Endodermal cell (in vitro differentiated cells): ENCODE data around the gene EXD3. TPM values are rescaled to one million over a fixed set of nuclear protein-coding genes. Genes with fewer than 3 reads are reported as not detected.

Source experiments
- DNase-seq: peaks from one replicate; pipeline ENCODE4 v3.0.0-alpha.2; 2017
- H3K27ac ChIP-seq: 2 replicates; pipeline ENCODE4 v1.5.1; 2013; ENCODE audit warnings: mild to moderate bottlenecking, low read depth, low read length, moderate library complexity
- H3K27me3 ChIP-seq: 2 replicates; pipeline ENCODE4 v1.6.1; 2013; ENCODE audit warnings: mild to moderate bottlenecking, low read length, moderate library complexity; ENCODE audit not compliant: insufficient read depth, control insufficient read depth, poor library complexity, severe bottlenecking
- H3K36me3 ChIP-seq: 2 replicates; pipeline ENCODE4 v1.7.0; 2013; ENCODE audit warnings: mild to moderate bottlenecking, low read length, moderate library complexity; ENCODE audit not compliant: control insufficient read depth, insufficient read depth
- H3K4me1 ChIP-seq: one replicate; pipeline ENCODE4 v1.7.0; 2013; ENCODE audit warnings: low read length; ENCODE audit not compliant: control insufficient read depth, insufficient read depth
- H3K4me3 ChIP-seq: 2 replicates; pipeline ENCODE4 v1.5.1; 2013; ENCODE audit warnings: mild to moderate bottlenecking, low read length, moderate library complexity
- H3K9ac ChIP-seq: 2 replicates; pipeline ENCODE4 v1.6.1; 2013; ENCODE audit warnings: mild to moderate bottlenecking, low read length, moderate library complexity; ENCODE audit not compliant: poor library complexity, severe bottlenecking; ENCODE audit errors: extremely low read depth
- H3K9me3 ChIP-seq: 2 replicates; pipeline ENCODE4 v1.6.1; 2013; ENCODE audit warnings: mild to moderate bottlenecking, low read length, moderate library complexity; ENCODE audit not compliant: control insufficient read depth
- H3K27ac Mint-ChIP-seq: 2 replicates; pipeline ENCODE4 v1.8.0; 2020; ENCODE audit warnings: mixed read lengths
- H3K27me3 Mint-ChIP-seq: 2 replicates; pipeline ENCODE4 v1.8.0; 2021; ENCODE audit warnings: mild to moderate bottlenecking, mixed read lengths; ENCODE audit not compliant: insufficient read depth
- H3K36me3 Mint-ChIP-seq: 2 replicates; pipeline ENCODE4 v1.8.0; 2020; ENCODE audit warnings: low read depth, mixed read lengths
- H3K4me1 Mint-ChIP-seq: 2 replicates; pipeline ENCODE4 v1.8.0; 2020; ENCODE audit warnings: mixed read lengths
- H3K4me3 Mint-ChIP-seq: 2 replicates; pipeline ENCODE4 v1.8.0; 2020; ENCODE audit warnings: mild to moderate bottlenecking, moderate library complexity, mixed read lengths
- H3K9me3 Mint-ChIP-seq: 2 replicates; pipeline ENCODE4 v1.8.0; 2020; ENCODE audit warnings: mild to moderate bottlenecking, mixed read lengths
- WGBS, 2 experiments: methylation state at CpG; one replicate each; pipeline versions ENCODE4 v1.1.5 to v1.1.7; 2013; ENCODE audit warnings: missing lambda C conversion rate in 2 of 2, mixed read lengths in 1 of 2; ENCODE audit not compliant: insufficient coverage in 1 of 2, insufficient read length in 1 of 2; 5-methylcytosine and 5-hydroxymethylcytosine counted together
- total RNA-seq, 2 donors: library from RNA; stranded (reverse); fragmentation: NEBNext Ultra II Directional in 1 of 2; extraction: Animal tissue kit (Norgen Biotek cat#: 25700) in 1 of 2; gene quantifications; 2 replicates in 1 of 2; 3 replicates in 1 of 2; pipeline ENCODE4 v1.2.1, GENCODE V29; 2021
- TF ChIP-seq, protein P1 (sequence below): fragments of 200-600 bp; sonication (generic); conservative IDR thresholded peaks from 2 replicates; pipeline ENCODE4 v1.5.0; 2021; ENCODE audit warnings: antibody characterized with exemption, mild to moderate bottlenecking

EXD3 gene
- total RNA-seq, 2 donors from 2014 or later = 15.5 to 31.0 TPM

DNA sequence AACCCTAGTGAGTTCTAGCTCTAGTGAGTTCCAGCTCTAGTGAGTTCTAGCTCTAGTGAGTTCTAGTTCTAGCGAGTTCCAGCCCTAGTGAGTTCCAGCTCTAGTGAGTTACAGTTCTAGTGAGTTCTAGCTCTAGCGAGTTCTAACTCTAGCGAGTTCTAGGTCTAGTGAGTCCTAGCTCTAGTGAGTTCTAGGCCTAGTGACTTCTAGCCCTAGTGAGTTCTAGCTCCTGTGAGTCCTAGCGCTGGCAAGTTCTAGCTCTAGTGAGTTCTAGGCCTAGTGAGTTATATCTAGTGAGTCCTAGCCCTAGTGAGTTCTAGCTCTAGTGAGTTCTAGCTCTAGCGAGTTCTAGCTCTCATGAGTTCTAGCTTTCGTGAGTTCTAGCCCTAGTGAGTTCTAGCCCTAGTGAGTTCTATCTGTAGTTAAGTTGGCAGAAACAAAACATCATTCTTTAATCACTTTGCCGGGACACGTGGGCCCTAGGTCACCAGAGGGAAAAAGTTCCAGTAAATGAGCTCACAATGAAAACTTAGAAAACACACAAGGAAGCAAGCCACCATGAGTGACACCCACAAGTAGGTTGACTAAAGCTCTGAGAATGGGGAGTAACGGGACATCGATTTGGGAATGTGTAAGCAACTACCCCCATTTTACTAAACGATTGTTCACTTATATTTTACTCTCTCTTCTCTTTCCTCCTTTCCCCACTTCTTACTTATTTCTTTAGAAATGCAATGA lies 47.5 kb downstream of the EXD3 start:
- Histone ChIP-seq H3K27me3 (no peaks in the 10 kb centered on the region), H3K9ac (no peak overlapping the region), H3K36me3 (no peaks in the 10 kb centered on the region), H3K4me1 (no peaks in the 10 kb centered on the region), H3K4me3 (no peak overlapping the region), H3K9me3 (no peaks in the 10 kb centered on the region), H3K27ac (no peak overlapping the region)
- H3K27ac Mint-ChIP-seq = no peak overlapping the region
- H3K4me1 Mint-ChIP-seq = no peaks in the 10 kb centered on the region
- DNase-seq = no peak
- TF ChIP-seq, protein P1, sequence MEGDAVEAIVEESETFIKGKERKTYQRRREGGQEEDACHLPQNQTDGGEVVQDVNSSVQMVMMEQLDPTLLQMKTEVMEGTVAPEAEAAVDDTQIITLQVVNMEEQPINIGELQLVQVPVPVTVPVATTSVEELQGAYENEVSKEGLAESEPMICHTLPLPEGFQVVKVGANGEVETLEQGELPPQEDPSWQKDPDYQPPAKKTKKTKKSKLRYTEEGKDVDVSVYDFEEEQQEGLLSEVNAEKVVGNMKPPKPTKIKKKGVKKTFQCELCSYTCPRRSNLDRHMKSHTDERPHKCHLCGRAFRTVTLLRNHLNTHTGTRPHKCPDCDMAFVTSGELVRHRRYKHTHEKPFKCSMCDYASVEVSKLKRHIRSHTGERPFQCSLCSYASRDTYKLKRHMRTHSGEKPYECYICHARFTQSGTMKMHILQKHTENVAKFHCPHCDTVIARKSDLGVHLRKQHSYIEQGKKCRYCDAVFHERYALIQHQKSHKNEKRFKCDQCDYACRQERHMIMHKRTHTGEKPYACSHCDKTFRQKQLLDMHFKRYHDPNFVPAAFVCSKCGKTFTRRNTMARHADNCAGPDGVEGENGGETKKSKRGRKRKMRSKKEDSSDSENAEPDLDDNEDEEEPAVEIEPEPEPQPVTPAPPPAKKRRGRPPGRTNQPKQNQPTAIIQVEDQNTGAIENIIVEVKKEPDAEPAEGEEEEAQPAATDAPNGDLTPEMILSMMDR = no peak
- H3K36me3 Mint-ChIP-seq = no peaks in the 10 kb centered on the region
- H3K27me3 Mint-ChIP-seq = peaks cover 31% of the 10 kb centered on the region
- no peak overlapping the region for H3K4me3 Mint-ChIP-seq
- 92 to 95% methylated on average over 11 of the region's 11 CpGs for WGBS, 2 experiments
- H3K9me3 Mint-ChIP-seq = no peaks in the 10 kb centered on the region

DNA sequence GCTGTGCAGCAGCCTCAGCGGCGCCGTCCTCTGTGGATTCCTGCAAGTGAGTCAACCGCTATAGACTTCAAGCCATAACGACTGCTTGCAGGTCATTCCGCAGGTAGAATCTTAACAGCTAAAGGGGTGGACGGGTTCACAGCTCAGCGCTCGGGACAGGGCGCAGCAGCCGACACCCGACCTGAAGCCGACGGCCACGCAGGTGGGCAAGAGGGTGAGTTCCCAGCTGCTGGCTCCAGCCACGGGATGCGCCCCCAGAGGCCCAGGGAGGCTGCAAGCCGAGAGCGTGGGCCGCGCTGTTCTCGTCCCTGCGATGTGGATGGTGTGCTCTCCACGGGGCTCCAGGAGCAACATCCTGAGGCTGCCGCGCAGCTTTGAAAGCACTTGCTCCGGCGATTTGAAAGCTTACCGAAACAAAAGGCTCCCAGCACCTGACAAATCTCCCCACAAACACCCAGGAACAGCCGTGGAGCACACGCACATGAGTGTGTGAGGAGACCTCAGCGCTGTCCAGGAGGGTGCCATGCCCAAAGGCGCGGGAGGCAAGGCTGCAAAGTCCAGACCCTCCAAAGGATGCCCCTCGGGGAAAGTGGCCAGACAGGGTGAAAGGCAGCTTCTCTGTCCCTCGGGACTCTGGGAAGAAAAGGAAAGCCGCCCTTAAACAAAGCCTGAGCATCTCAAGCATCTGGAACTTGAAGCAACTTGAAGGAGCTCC lies 48.7 kb downstream of the EXD3 start:
- DNase-seq = no peak

DNA sequence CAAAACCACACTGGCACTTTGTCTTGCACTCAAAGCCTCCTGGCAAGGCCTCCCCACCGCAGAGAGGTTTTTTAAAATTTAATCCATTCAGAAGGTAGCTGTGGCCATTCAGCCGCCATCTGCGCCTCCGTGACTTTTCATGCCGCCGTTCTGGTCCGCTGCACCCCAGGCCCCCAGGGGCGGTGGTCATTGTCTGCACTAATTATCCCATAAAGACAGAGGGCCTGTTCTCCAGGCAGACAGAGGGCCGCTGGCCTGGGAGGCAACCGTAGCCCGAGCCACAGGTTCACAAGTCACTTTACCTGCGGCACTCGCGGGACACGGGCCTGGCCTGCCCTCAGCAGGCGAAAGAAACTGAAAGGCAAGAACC lies 49.4 kb downstream of the EXD3 start:
- Histone ChIP-seq H3K27ac (peak overlapping the region; percentile 73), H3K4me3 (no peak overlapping the region), H3K9ac (no peak overlapping the region), H3K4me1 (no peaks in the 10 kb centered on the region), H3K27me3 (no peaks in the 10 kb centered on the region), H3K9me3 (no peaks in the 10 kb centered on the region), H3K36me3 (no peaks in the 10 kb centered on the region)
- no peaks in the 10 kb centered on the region for H3K9me3 Mint-ChIP-seq
- no peak overlapping the region for H3K4me3 Mint-ChIP-seq
- H3K4me1 Mint-ChIP-seq = no peaks in the 10 kb centered on the region
- DNase-seq = no peak
- WGBS, 2 experiments = 92 to 94% methylated on average over 15 to 16 of the region's 16 CpGs
- no peaks in the 10 kb centered on the region for H3K36me3 Mint-ChIP-seq
- peaks cover 30% of the 10 kb centered on the region for H3K27me3 Mint-ChIP-seq
- H3K27ac Mint-ChIP-seq = no peak overlapping the region
- TF ChIP-seq, protein P1 = no peak

More for the DNA sequence above, 48.7 kb downstream of the EXD3 start:
- H3K4me1 ChIP-seq = no peaks in the 10 kb centered on the region
- Mint-ChIP-seq H3K9me3 (no peaks in the 10 kb centered on the region), H3K36me3 (no peaks in the 10 kb centered on the region), H3K27ac (no peak overlapping the region), H3K4me1 (no peaks in the 10 kb centered on the region), H3K4me3 (no peak overlapping the region), H3K27me3 (peaks cover 31% of the 10 kb centered on the region)
- no peaks in the 10 kb centered on the region for H3K36me3 ChIP-seq
- peak overlapping the region; percentile 73 for H3K27ac ChIP-seq
- no peak overlapping the region for H3K4me3 ChIP-seq
- no peaks in the 10 kb centered on the region for H3K9me3 ChIP-seq
- WGBS, 2 experiments = 93 to 96% methylated on average over 32 to 37 of the region's 37 CpGs
- no peaks in the 10 kb centered on the region for H3K27me3 ChIP-seq
- TF ChIP-seq, protein P1 = no peak
- no peak overlapping the region for H3K9ac ChIP-seq
